Activated T-cell treated with anti-CD3 and anti-CD28 coated beads for 48 hours (primary cell): Measurements from ENCODE around the gene ACP1.

Experiments
- DNase-seq: peaks from one replicate; pipeline ENCODE4 v3.0.0-alpha.2; 2020; ENCODE audit warnings: low read depth

The ACP1 gene

DNA sequence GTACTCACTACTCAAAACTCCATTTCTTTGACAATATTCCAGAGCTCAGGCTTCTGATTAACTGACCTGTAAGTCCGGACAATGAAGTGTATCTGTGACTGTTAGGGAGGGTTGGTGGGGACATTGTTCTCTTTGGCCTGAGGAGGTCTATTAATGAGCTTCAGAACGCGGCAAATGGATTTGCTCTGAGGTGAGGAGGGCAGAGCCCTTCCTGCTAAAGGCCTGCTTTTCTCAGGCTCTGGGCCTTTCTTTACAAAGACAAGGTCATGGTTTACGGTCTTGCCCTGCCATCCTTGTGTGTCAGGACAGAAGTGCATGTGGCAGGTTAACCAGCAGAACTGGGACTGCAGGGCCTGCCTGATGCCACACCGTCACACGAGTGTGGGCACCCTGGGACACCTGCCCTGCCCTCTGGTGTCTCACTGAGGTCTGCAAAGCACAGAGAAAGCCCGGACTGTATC is 15.9 kb downstream of the ACP1 start:
- no peak for DNase-seq

DNA sequence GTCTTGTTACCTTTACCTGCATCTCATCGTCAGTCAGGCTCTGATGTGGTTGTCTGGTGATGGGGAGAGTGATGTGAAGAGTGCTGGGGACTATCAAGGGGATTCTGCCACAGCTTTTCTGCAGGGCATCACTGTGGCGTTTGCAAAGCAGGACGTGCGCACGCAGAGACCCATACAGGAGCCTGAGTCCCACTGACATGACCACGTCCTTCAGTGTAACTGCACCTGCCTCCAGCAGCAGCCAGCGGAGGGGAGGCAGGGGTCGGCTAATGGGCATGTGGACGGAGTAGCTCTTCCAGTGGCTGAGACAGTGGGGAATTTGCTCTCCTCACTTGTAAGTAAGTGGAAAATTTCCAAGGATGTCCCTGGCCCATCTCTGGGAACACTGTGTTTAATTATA is 16.6 kb downstream of the ACP1 start:
- no peak for DNase-seq

DNA sequence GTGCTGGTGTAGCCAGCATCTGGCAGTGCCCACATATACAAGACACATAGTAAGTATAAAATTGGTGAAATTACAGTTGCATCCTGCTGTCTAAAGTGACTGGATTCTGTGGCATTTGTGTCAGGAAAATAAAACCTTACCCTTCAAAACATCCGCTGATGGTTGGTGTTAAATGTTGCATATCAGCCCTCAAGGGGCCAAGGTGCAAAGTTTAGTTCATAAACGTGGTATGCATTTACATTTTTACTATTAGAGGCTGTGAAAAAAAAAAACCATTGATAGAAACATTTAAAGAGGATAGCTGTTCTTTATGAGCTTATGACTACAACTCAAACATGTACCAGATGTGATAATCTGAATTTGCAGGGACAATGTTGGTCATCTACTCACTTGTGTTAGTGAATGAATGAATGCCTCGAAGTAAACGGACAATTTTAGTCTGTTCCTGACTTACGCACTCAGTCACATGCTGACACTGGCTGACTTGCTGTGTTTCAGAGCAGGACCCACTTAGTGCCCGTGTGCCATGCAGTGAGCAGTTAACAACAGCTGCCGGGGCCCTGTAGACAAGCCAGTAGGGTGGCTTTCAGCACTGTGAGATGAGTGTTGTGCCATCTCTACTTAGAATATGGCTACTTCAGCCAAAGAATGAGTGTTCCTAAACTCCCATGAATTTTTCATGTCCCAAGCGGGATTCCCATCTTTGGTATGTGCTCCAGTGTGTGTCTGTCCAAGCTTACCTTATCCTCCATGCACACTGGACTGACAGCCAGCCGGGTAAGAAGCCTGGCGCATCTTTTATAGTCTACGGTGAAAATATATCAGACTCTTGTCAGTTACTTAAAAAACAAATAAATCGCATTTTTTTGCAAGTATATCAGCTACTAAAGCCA is 17.9 kb downstream of the ACP1 start:
- no peak for DNase-seq

DNA sequence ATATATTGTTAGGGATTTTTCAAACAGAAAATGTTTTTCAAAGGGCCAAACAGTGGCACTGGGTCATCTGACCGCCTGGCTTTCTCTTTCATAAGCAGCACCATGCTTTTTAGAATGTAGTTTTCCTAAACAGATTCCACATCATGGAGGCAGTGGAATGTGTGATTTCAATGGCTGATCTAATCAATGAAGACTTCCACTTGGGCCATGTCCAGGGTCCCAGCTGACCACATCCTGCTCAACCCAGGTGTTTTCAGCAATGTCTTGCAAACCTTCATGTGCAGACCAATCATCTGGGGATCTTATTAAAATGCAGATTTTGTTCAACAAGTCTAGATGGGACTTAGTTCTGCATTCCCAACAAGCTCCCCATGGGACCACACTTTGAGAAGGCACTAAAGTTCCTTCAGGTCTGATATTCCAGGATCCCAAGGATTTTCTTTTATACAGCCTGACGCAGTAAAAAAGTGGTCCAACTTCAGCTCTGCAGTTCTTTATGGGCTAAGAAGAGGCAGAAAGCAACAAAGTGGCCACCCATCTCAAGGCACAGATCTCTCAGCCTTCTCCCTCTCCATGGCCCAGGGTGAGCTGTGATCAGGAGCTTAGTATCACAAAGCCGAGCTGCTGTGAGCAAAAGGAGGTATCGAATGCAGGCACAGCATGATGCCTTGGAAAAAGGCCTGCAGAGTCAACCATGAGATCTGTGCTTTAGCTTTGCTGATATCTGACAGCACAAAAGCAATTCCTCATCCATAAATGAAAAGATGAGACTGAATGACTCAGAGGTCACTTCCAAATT is 19.4 kb downstream of the ACP1 start:
- DNase-seq: no peak

DNA sequence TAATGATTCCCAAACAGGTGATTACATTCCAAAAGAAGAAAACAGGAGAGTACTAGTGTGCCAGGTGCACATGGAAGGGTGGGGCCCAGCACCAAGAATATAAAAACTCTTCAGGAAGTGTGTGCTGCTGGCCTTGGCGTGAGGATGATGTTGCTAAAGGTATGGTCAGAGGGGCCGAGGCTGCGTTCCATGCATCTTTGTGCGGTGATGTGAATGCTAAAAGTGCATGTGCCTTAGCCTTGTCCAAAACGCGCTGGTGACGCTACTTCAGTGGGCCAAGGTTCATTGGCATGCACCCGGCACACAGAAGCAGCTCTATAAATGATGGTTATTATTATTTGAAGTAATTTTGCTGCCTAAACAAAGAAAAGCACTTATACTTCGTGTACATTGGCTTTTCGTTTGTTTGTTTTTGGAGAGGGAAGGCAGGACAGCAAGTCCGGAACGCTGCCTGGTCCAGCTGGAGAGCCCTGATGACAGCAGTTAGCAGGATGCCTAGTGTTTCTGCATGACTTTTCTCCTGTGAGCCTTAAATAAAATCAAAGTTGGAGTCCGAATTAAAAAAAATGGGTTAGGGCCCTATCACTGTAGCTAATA is 20.2 kb downstream of the ACP1 start:
- no peak for DNase-seq

DNA sequence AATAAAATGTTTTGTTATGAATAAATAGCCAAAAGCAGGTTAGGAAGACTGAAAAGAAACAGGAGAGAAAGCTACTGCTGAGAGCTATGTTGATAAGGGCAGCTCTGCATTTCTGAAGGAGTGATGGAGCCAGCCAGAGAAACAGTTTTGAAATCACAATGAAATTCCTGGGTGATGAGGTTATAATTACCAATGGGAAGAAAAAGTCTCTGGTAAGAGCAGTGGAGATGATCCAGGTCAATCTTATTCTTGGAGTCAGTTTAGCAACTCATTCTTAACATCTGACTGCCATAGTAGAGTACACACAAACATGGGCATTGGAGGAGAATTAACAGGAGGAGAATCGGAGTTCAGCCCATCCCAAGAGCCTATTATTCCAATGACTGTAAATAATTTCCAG is 20.8 kb downstream of the ACP1 start:
- no peak for DNase-seq

DNA sequence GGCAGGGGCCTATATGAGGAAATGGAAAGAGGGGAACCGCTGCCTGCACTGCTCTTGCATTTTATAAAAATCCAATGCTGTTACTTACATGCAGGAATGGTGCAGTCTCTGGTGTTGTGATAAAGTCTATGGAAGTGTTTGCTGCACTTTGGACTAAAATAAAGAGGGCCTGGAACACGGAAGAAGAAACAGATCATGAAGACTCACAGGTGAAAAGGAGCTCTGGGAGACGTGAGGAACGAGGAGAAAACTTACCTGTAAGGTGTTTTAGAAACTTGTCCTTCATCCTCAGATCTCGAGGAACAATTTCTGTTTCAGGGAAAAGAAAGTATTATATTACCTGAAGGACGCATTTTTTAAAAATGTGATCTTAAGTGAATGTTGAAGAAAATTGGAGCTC is 21.3 kb downstream of the ACP1 start:
- DNase-seq: no peak

DNA sequence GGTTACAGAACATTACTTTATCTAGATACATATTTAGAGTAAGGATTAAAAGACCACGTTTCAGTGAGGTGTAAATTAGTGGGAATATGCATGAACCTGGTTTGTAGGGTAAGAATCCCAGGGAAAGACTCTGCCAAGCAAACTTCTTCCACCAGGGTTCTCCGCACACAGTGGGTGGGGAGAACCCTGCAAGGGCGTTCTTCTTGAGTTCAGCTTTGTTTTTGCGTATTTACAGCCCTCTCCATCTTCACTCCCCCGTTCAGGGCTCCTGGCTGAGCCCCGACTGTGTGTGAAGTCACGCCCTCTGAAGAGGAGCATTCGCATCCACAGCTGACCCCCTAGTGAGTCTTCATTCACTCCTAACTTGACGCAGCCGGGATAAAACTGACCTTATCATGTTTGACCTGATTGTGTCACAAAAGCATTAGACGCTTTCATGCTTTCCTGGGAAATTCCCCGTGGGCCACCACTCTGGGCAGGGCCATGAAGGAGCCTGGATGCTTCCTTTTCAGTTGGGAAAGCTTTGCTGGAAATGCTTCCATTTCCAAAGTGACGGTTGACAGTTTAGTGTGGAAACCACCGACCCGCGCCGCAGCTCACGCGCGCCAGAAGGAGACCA is 22.1 kb downstream of the ACP1 start:
- no peak for DNase-seq

DNA sequence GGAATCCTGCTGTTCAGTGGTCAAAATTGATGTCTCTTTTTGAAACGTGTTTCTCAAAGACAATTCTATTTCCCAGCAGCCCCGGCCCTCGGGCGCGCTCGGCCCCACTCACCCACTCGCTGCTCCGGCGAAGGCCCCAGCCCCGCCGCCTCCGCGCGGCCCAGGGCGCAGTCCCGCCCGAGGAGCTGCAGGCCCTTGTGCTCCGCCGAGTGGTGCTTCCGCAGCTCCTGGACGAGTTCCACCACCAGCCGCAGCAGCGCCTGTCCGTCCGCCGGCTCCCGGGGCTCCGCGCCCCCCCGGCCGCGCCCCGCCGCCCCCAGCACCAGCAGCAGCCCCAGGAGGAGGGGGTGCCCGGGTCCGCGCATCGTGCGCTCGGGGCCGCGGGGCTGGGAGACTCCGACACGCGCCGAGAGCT is 22.7 kb downstream of the ACP1 start:
- DNase-seq: no peak

DNA sequence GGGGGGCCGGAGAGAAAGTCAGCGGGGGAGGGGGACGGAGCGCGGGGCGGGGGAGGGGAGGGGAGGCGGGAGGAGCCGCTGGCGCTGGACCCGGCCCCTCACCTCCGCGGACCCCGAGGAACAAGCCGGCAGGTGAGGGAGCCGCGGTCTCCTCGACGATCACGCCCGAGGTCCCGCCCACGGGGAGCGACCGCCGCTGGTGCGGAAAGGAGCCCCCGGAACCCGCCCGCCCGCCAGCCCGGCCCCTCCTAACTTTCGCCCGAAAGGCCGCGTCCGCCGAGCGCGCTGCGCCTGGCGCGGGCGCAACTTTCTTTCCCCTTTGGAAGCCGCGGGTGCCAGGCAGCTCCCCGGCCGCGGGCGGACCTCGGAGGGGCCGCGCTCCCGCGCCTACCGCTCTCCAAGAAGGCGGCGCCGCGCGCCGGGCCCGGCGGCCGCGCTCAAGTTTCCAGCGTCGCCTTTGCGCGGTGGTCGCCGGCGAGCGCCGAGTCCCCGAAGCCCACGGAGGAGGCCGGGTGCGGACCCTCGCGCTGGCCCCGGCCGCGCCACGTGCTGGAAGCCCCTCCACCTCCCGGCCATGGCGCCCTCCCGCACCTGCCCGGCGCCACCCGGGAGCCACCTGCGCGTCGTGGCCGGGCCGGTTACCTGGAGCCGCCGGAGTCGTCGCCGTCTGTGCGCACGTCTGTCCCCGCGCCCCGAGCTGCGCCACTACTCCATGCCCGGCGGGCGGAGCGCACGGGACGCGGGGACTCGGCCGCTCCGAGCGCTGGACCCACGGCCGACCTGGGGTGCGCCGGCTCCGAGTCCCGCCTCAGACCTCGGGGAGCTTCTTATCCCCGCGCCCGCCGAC is 23.4 kb downstream of the ACP1 start, which contains the start of gene ALKAL2:
Gene ALKAL2 (minus strand): TSS at position 181 of the 847 bp plus-strand sequence. CDS start 256 bp downstream, outside the sequence.
- no peak for DNase-seq

DNA sequence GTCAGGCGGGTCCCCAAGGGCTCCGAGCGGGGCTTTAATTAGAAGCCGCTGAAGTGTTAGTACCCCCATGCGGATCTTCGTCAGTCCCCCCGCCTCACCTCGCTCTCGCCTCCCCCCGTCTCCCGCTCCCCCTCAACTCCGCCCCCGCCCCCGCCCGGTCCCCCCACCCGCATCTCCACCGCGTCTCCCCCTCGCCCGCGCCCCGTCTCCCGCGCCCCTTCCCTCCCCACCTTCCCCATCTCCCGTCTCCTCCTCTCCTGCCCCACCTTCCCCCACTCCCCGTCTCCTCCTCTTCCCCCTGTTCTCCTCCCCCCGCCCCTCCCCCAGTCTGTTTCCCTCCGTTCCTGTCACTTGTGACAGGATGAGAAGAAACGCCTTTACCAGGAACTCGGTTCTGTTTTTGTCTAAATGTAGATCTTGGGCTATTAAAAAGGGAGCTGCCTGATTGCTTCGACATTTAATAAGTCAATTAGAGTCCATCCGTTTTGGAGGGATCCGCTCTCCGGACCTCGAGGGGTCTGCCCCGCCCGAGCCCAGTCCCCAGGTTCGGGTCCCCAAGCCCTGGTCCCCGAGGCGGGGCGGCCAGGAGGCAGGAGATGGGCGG is 24.1 kb downstream of the ACP1 start:
- no peak for DNase-seq

DNA sequence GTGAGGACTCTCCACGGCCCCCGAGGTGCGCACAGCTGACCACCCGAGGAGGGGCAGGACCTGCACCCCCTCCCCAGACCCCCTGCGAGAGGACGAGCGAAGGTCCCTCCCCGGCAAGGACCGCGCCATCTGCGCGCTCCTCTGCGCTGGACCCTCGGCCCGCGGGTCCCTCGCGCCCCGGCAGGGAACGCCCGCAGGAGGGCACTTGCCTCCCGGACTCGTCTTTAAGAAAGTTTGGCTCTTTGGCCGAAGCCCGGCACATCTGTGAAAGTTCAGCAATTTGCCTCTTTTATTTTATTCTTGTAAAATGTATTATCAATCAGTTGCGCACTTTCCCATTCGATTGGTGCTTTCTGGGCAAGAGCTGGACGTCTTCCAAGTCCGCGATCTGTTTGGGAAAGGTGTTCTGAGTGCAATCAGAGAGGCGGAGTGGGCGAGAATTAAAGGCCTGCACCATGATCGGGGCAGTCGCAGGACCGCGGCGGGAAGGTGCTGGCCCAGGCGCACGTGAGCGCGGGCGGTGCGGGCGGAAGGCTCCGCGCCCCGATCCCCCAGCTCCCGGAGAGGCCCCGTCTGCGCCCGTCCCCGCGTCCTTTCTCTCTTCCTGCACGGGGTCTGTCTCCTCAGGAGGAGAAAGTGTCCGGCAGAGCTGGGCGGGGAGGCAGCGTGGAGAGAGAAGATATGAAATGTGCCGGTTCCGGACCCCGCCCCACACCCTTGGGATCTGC is 24.8 kb downstream of the ACP1 start:
- no peak for DNase-seq

DNA sequence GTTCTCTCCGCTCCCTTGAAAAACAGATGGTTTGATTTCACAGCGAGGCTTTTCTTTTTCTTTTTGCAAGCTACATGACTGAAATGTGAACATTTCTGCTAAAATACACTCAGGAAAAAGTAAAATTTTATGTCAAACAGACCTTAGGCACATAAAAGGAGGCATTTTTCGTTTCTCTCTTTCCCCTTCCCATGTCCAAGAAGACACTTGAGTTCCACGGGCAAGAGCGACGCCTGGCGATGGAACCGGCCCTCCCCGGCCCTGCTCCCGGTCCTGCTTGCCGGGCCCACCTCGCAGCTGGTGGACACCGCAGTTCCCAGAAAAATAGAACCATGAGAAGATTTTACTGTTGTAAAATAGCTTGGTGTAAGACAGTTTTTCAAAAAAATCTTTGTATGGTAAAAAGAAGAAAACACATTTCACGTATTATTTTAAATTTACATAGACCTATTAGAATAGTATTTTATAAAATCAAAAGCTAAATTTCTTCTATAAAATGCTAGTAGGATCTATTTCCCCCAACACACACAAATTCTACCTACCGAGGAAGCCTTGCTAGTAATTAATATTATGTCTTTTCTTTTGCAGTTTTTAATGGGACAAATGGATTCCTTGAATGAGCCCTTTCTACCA is 25.5 kb downstream of the ACP1 start:
- peak; percentile 41 for DNase-seq

DNA sequence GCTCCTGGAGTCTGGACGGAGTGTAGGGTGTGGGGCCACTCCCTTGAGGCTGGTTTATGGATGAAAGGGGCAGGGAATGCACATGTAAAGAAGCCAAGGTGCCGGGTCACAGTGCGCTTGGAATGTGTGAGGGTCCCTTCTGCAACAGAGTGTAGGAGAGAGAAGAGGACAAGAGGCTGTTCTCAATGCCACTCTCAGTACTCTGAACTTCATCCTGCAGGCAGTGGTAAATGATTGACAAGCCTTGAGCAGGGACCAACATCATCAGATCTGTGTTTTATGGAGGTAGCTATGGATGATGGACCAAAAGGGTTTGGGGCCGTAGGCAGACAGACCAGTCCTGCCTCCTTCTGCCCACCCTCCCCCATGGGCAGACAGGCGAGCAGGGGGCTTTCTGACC is 30.3 kb downstream of the ACP1 start:
- DNase-seq: no peak

DNA sequence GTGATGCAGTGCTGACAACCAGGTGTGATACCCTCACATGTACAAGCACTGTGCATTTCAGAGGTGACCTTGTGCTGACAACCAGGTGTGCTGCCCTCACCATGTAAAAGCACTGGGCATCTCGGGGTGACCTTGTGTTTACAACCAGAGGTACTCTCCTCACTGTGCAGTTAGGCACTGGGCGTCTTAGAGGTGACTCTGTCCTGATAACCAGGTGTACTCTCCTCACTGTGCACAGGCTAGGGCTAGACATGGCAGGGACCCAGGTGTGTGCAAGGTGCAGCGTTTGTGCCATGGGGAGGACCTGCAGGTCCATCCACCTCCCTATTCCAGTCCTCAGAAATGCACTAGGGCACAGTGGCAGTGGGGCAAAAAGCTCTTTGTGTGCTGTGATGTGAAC is 31.6 kb downstream of the ACP1 start:
- DNase-seq: no peak

DNA sequence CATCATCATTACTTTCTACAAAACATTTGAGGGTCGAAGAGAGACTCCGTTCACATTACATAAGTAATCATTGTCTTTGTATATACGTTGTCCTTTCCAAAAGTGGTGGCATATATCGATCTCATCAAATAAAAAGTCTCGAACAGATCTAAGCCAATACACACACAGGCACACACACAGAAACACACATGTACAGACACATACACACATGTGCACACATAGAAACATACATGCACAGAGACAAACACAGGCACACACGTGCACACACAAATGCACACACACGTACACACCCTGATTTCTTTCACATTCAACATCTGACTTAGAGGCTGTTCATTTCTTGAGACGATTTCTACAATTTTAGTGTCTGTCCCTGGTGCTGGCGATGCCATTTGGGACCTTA is 40.6 kb downstream of the ACP1 start:
- no peak for DNase-seq

DNA sequence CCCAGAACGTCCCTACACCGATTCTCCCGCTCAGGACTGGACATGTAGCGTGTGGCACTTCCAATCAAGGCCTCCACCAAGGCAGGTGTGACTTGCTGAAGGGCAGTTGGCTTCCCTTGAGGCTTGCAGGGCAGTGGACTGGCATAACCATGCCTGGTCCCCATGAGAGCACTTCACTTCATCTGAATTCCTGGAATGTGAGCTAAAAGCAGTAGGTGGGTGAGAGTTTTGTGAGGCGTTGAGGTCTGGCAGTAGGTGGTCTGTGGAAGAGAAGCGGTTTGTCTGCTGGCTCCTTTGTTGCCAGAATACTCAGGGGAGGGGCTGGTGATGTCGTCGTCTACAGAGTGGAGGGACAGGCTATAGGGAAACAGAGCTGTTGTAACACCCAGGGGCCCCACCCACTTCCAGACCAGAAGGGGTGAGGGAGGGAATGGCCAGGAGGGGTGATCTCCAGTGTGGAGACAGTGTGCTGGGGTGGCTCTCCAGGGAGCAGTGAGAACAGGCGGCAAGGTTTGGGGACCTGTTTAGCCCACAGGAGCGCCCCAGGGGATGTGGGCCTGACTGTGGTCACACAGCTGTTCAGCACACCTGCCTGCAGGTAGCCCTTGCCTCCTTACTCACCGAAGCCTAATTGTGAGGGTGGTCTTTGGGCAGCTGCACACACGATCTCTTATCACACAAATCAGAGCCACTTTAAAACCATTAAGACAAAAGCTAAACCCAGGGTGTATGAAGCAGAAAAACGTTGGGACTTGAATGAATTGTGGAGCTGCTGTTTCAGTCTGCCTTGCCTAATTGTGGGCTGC is 44.6 kb downstream of the ACP1 start:
- DNase-seq: no peak

DNA sequence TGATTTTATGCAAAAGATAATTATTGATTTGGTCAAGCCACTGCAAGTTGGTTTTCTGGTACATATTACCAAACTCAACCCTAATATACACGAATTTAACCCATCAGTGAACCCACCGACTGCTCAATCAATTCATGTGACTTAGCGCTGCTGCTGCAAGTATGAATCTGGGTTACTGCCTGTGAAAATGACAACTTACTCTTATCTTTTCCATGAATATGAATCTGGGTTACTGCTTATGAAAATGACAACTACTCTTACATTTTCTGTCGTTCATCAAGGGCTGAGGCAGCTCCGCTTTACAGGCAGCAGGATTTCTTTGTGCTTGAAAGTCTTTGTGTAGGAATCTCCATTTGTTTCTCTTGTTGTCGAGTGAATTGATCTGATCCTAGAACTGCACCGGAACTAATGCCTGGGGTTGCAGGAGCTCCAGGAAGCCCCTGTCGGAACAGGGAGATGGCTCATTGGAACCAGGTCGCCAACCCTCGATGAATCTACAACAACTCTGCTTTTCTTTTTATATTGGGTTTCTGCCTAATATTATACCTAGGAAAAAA is 45.3 kb downstream of the ACP1 start:
- no peak for DNase-seq
